ENCODE results near the gene EPB42.

Gene EPB42

DNA sequence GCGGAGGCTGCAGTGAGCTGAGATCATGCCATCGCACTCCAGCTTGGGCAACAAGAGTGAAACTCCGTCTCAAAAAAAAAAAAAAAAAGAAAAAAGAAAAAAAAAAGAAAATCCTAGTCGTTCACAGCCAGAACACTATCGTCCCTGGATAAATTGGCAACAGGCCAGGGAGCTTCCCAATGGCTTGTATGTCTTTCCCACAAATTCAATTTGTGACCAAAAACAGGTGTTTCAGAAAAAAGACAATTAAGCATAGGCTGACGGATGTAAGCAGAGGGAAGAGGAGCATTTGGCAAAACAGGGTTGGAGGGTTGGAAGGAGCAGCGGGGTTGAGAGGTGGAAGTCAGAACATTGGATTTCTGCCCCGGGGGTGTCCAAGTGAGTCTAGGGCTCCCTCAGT, 8.5 kb downstream of the EPB42 start:
- DNase-seq (ENCODE audit: extremely low spot score), result no peak
- TF ChIP-seq ZNF384 (IDR thresholded peaks at IDR 0.05), result no peak
- TF ChIP-seq BHLHE40 (IDR thresholded peaks at IDR 0.05; ENCODE audit: borderline replicate concordance), result no peak
- no peak for TF ChIP-seq SP1 (IDR thresholded peaks at IDR 0.05)
- no peak for TF ChIP-seq FOXM1 (IDR thresholded peaks at IDR 0.05; ENCODE audit: borderline replicate concordance)
- no peak for TF ChIP-seq CTBP1 (IDR thresholded peaks at IDR 0.05; ENCODE audit: borderline replicate concordance)
- no peak for TF ChIP-seq ELF4 (IDR thresholded peaks at IDR 0.05)
- TF ChIP-seq, protein P1, sequence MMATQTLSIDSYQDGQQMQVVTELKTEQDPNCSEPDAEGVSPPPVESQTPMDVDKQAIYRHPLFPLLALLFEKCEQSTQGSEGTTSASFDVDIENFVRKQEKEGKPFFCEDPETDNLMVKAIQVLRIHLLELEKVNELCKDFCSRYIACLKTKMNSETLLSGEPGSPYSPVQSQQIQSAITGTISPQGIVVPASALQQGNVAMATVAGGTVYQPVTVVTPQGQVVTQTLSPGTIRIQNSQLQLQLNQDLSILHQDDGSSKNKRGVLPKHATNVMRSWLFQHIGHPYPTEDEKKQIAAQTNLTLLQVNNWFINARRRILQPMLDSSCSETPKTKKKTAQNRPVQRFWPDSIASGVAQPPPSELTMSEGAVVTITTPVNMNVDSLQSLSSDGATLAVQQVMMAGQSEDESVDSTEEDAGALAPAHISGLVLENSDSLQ (IDR thresholded peaks at IDR 0.05), result no peak
- no peak for TF ChIP-seq FOXK2 (IDR thresholded peaks at IDR 0.05)
- TF ChIP-seq HDGF (IDR thresholded peaks at IDR 0.05; ENCODE audit: borderline replicate concordance), result no peak
- TF ChIP-seq LEF1 (IDR thresholded peaks at IDR 0.05; ENCODE audit: borderline replicate concordance), result no peak
- TF ChIP-seq L3MBTL2 (conservative IDR thresholded peaks at IDR 0.05), result no peak
- POLR2A ChIA-PET, result no interaction called here
- CTCF ChIA-PET, result interaction anchor here (0.7 to 2.2 kb wide), 3 partner anchors 8 to 65 kb away, joined by 4 to 7 read pairs (median 5); no protein-coding TSS in a partner anchor

DNA sequence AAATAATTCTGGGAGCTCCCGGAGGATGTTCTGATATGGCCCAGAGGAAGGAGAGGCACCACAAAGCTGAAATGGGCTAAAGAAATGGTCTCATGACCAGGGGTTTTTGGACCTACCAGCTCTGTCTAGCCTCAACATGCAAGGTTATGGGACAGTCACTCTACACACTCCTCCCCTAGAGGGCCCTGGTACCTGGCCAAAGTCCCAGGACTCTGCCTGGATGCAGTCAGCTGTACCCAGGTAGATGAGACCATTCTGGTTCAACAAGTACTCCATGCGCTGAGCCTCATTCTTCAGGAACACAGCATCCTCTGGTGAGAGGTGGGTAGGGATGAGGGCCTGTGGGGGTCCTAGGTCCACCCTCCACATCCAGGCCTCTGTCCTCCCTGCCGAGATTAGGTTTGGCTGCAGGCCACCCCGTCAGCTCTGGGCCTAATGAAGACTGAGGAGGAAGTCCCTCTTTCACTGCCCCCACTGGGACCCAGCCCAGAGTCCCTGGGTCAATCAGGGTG, 9.5 kb downstream of the EPB42 start:
- POLR2A ChIA-PET, result no interaction called here
- no peak for DNase-seq (ENCODE audit: extremely low spot score)
- CTCF ChIA-PET, result interaction anchor here (2.2 kb wide), 1 partner anchor 14 kb away, joined by 7 read pairs; no protein-coding TSS in a partner anchor
- TF ChIP-seq ELF4 (IDR thresholded peaks at IDR 0.05) (no peak), ARNT (IDR thresholded peaks at IDR 0.05) (no peak), FOXA1 (IDR thresholded peaks at IDR 0.05) (no peak), SP1 (IDR thresholded peaks at IDR 0.05) (no peak), ZNF384 (IDR thresholded peaks at IDR 0.05) (no peak)

DNA sequence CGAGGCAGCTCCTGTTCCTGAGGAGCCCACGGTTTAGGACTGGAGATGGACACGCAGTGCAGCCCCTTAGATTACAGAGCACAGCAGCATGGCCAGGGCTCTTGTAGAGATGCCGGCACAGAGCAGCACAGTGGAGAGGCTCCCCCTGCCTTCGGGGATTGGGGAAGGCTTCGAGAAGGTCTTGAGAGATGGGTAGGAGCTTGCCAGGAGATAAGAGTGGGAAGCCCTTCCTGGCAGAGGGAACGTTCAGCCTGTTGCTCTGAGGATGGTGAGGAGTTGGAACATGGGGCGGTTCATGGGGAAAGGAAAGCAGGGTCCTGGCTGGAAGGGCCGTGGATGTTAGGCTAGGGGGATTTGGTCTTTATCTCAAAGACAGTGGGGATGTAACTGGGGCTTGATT, 10.0 kb downstream of the EPB42 start:
- ChIA-PET CTCF (interaction anchor here (2.2 kb wide), 1 partner anchor 14 kb away, joined by 7 read pairs; no protein-coding TSS in a partner anchor), POLR2A (no interaction called here)
- DNase-seq (ENCODE audit: extremely low spot score), result no peak
- no peak for TF ChIP-seq SUZ12 (IDR thresholded peaks at IDR 0.05)
- no peak for TF ChIP-seq L3MBTL2 (conservative IDR thresholded peaks at IDR 0.05)
- no peak for TF ChIP-seq NFRKB (IDR thresholded peaks at IDR 0.05)
- no peak for TF ChIP-seq FOXA1 (IDR thresholded peaks at IDR 0.05)
- no peak for TF ChIP-seq FOXK2 (IDR thresholded peaks at IDR 0.05)
- TF ChIP-seq, protein P1 (IDR thresholded peaks at IDR 0.05), result no peak
- no peak for TF ChIP-seq FOXM1 (IDR thresholded peaks at IDR 0.05; ENCODE audit: borderline replicate concordance)
- no peak for TF ChIP-seq BHLHE40 (IDR thresholded peaks at IDR 0.05; ENCODE audit: borderline replicate concordance)
- no peak for TF ChIP-seq LEF1 (IDR thresholded peaks at IDR 0.05; ENCODE audit: borderline replicate concordance)
- no peak for TF ChIP-seq HDGF (IDR thresholded peaks at IDR 0.05; ENCODE audit: borderline replicate concordance)
- no peak for TF ChIP-seq ZNF384 (IDR thresholded peaks at IDR 0.05)
- TF ChIP-seq ELF4 (IDR thresholded peaks at IDR 0.05), result no peak
- TF ChIP-seq ARNT (IDR thresholded peaks at IDR 0.05), result no peak
- no peak for TF ChIP-seq SP1 (IDR thresholded peaks at IDR 0.05)
- TF ChIP-seq CTBP1 (IDR thresholded peaks at IDR 0.05; ENCODE audit: borderline replicate concordance), result no peak
- no peak for TF ChIP-seq TARDBP (IDR thresholded peaks at IDR 0.05)

DNA sequence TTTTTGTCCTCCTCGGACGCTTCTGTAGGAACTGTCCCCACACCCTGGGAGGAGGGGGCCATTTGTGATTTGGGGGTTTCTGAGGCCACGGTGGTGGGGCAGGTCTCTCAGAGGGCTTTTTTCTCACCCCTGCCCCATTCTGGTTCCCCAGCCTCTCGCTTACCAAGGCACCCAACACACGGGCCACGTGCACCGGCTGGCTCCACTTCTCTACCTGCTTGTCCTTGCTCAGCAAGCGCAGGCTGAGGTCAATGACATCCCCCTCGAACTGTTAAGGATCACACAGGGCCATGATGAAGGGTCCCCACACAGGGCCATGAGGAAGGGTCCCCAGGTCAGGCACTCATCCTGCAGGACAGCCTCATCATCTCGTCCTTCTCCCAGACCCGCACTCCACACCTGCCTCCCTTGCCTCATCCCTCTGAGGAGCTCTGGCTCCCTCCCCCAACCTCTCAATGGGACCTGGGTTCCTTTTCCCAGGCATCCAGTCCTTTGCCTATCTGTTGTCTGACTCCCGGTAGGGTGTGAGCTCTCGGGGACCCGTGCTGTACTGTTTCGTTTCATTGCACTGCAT, 10.6 kb downstream of the EPB42 start:
- CTCF ChIA-PET, result interaction anchor here (2.2 kb wide), 1 partner anchor 15 kb away, joined by 7 read pairs; no protein-coding TSS in a partner anchor
- POLR2A ChIA-PET, result no interaction called here
- TF ChIP-seq ARNT (IDR thresholded peaks at IDR 0.05) (no peak), BHLHE40 (IDR thresholded peaks at IDR 0.05; ENCODE audit: borderline replicate concordance) (no peak), SUZ12 (IDR thresholded peaks at IDR 0.05) (no peak), FOXM1 (IDR thresholded peaks at IDR 0.05; ENCODE audit: borderline replicate concordance) (no peak), ZNF384 (IDR thresholded peaks at IDR 0.05) (no peak), HDGF (IDR thresholded peaks at IDR 0.05; ENCODE audit: borderline replicate concordance) (no peak), LEF1 (IDR thresholded peaks at IDR 0.05; ENCODE audit: borderline replicate concordance) (no peak), NFRKB (IDR thresholded peaks at IDR 0.05) (no peak), FOXA1 (IDR thresholded peaks at IDR 0.05) (no peak), SP1 (IDR thresholded peaks at IDR 0.05) (no peak), ELF4 (IDR thresholded peaks at IDR 0.05) (no peak)
- TF ChIP-seq, protein P1 (IDR thresholded peaks at IDR 0.05), result no peak
- no peak for DNase-seq (ENCODE audit: extremely low spot score)

DNA sequence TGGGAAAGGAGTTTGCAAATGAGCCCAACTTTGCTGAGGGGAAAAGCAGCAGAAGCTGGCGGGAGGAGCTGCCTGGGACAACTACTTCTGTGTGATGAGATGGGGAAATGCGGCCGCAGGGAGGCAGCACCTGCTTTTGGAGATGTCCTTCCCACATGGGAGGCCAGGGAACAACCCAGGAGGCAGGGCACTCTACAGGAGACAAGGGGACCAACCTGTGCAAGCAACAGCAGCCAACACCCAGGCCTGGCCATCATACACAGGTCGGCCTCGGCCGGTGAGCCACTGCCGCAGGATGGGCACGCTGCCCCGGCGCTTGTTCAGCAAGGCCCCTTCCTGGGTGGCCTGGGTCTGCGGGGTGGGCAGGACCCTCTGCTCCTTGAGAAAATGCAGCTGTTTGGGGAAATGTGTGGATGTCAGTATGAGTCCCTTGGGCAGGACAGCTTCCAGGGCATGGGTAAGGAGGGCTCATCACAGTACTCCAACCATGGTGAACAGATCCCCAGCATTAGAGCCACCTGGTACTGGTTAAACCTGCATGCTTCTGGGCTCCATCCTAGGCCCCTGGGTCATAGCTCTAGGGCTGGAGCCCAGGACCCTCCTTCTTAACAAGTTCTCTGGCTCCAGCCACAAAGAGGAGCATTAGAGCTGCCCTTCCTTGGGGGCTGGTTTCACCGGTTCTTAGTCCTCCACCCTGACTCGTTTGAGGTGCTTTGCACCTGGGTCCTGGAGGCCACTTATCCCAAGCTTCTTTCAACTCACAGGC, 11.6 kb downstream of the EPB42 start:
- CTCF ChIA-PET, result no interaction called here

More for the DNA sequence above, 11.6 kb downstream of the EPB42 start:
- POLR2A ChIA-PET, result no interaction called here
- TF ChIP-seq ZNF384 (IDR thresholded peaks at IDR 0.05) (no peak), TARDBP (IDR thresholded peaks at IDR 0.05) (no peak), SP1 (IDR thresholded peaks at IDR 0.05) (no peak), SUZ12 (IDR thresholded peaks at IDR 0.05) (no peak), NFRKB (IDR thresholded peaks at IDR 0.05) (no peak), HDGF (IDR thresholded peaks at IDR 0.05; ENCODE audit: borderline replicate concordance) (no peak), BHLHE40 (IDR thresholded peaks at IDR 0.05; ENCODE audit: borderline replicate concordance) (no peak)
- peak; percentile 36 for DNase-seq (ENCODE audit: extremely low spot score)

Measured in HEK293T (cell line).